Esophagus muscularis mucosa (tissue), 4 donors: ENCODE data around the gene GALNT14. TPM values are rescaled to one million over a fixed set of nuclear protein-coding genes. Genes with fewer than 3 reads are reported as not detected.

Source experiments
- DNase-seq: peaks from one replicate; pipeline ENCODE4 v3.0.0-alpha.2; 2017; ENCODE audit errors: extremely low spot score
- H3K27ac ChIP-seq, 4 donors: fragments of 200-600 bp; sonication (generic); replicated peaks in 1 of 4; 1 replicate in 3 of 4; 2 replicates in 1 of 4; pipeline ENCODE4 v1.5.1; 2016 to 2019; ENCODE audit warnings: mild to moderate bottlenecking in 1 of 4
- H3K27me3 ChIP-seq, 4 donors: fragments of 200-600 bp; sonication (generic); one replicate each; pipeline versions ENCODE4 v1.5.1 to v1.6.0; 2016 to 2019
- H3K36me3 ChIP-seq, 4 donors: fragments of 200-600 bp; sonication (generic); one replicate each; pipeline ENCODE4 v1.5.1; 2016 to 2019
- H3K4me1 ChIP-seq, 4 donors: fragments of 200-600 bp; sonication (generic); one replicate each; pipeline ENCODE4 v1.5.1; 2016 to 2019
- H3K4me3 ChIP-seq, 4 donors: fragments of 200-600 bp; sonication (generic); 1 replicate in 2 of 4; 2 replicates in 2 of 4; pipeline ENCODE4 v1.5.1; 2016 to 2019; ENCODE audit warnings: mild to moderate bottlenecking in 4 of 4, moderate library complexity in 1 of 4
- H3K9me3 ChIP-seq, 4 donors: fragments of 200-600 bp; sonication (generic); 1 replicate in 3 of 4; 2 replicates in 1 of 4; pipeline ENCODE4 v1.5.1; 2016 to 2019
- CTCF ChIP-seq, 3 experiments: fragments of 200-600 bp in 2 of 3; fragments of 450-650 bp in 1 of 3; sonication (generic) in 2 of 3; IDR thresholded peaks; one replicate each; pipeline ENCODE4 v1.5.1; 2017 to 2019; ENCODE audit warnings: antibody characterized with exemption in 3 of 3, mild to moderate bottlenecking in 2 of 3, moderate library complexity in 1 of 3
- EP300 ChIP-seq: sonication (generic); formaldehyde crosslinking; IDR thresholded peaks from one replicate; pipeline ENCODE4 v1.6.1; 2017; ENCODE audit warnings: antibody characterized with exemption
- POLR2A ChIP-seq: fragments of 450-650 bp; IDR thresholded peaks from one replicate; pipeline ENCODE4 v1.6.1; 2017; ENCODE audit warnings: antibody characterized with exemption, moderate library complexity, mild to moderate bottlenecking, low read depth
- POLR2AphosphoS5 ChIP-seq, 2 donors: sonication (generic); formaldehyde crosslinking; IDR thresholded peaks; one replicate each; pipeline ENCODE4 v1.6.1; 2017; ENCODE audit warnings: antibody characterized with exemption in 2 of 2
- WGBS: methylation state at CpG from one replicate; pipeline ENCODE4 v1.1.5; 2018; 5-methylcytosine and 5-hydroxymethylcytosine counted together
- intact Hi-C: fragments of 100-400 bp; cut with DNase I; formaldehyde crosslinking; loops from one replicate; pipeline ENCODE4 v1.15.1; 2023
- total RNA-seq, 4 donors: library from RNA; depleted of rRNA; stranded (reverse); fragments of >200 nt; gene quantifications; one replicate each; pipeline versions ENCODE4 v1.1.0 to v1.2.1, GENCODE V29; 2016

Gene GALNT14
- total RNA-seq, 4 donors from 2014 or later: 0.33 to 1.0 (median 0.80) TPM; not detected in 1

- TF ChIP-seq POLR2A (no peak), EP300 (no peak), CTCF (IDR thresholded peaks at IDR 0.05) (no peak)
- Histone ChIP-seq H3K9me3 (no peaks in the 10 kb centered on the region), H3K27me3 (no peaks in the 10 kb centered on the region), H3K36me3 (no peaks in the 10 kb centered on the region), H3K27ac (no peak overlapping the region), H3K4me1 (no peaks in the 10 kb centered on the region), H3K4me3 (no peak overlapping the region)
- WGBS: 72% methylated on average over 5 of the region's 5 CpGs
- DNase-seq: no peak
- intact Hi-C loops: no loop called here
These were observed 195.8 kb downstream of the GALNT14 start for GRCh38 chr2:30942419-30942818.

- TF ChIP-seq POLR2AphosphoS5 (IDR thresholded peaks at IDR 0.05) (no peak), CTCF (IDR thresholded peaks at IDR 0.05) (no peak), EP300 (no peak)
These were observed 197.4 kb downstream of the GALNT14 start for GRCh38 chr2:30940839-30941238.

GRCh38 chr2:30939364-30939763, 198.9 kb downstream of the GALNT14 start:
- no peaks in the 10 kb centered on the region for H3K9me3 ChIP-seq
- no peak for DNase-seq
- H3K27me3 ChIP-seq: no peaks in the 10 kb centered on the region
- intact Hi-C loops: no loop called here
- H3K36me3 ChIP-seq: no peaks in the 10 kb centered on the region
- TF ChIP-seq CTCF (IDR thresholded peaks at IDR 0.05) (no peak), POLR2AphosphoS5 (IDR thresholded peaks at IDR 0.05) (no peak), POLR2A (no peak), EP300 (no peak)
- H3K4me1 ChIP-seq: no peaks in the 10 kb centered on the region
- no peak overlapping the region for H3K27ac ChIP-seq
- 84% methylated on average over 4 of the region's 4 CpGs for WGBS
- no peak overlapping the region for H3K4me3 ChIP-seq

More at GRCh38 chr2:30940839-30941238, 197.4 kb downstream of the GALNT14 start:
- 78% methylated on average over 2 of the region's 2 CpGs for WGBS
- DNase-seq: no peak
- no peak overlapping the region for H3K27ac ChIP-seq
- no peaks in the 10 kb centered on the region for H3K36me3 ChIP-seq
- no peaks in the 10 kb centered on the region for H3K4me1 ChIP-seq
- intact Hi-C loops: no loop called here
- no peaks in the 10 kb centered on the region for H3K27me3 ChIP-seq
- H3K9me3 ChIP-seq: no peaks in the 10 kb centered on the region
- H3K4me3 ChIP-seq: no peak overlapping the region

- no peak for DNase-seq
- intact Hi-C loops: no loop called here
- Histone ChIP-seq H3K27ac (no peak overlapping the region), H3K27me3 (no peaks in the 10 kb centered on the region), H3K4me3 (no peak overlapping the region), H3K36me3 (no peaks in the 10 kb centered on the region), H3K4me1 (no peaks in the 10 kb centered on the region), H3K9me3 (no peaks in the 10 kb centered on the region)
- no peak for TF ChIP-seq CTCF (IDR thresholded peaks at IDR 0.05)
- no peak for TF ChIP-seq POLR2A
- no peak for TF ChIP-seq EP300
- no peak for TF ChIP-seq POLR2AphosphoS5 (IDR thresholded peaks at IDR 0.05)
- WGBS: 100% methylated on average over 1 of the region's 1 CpG
These were observed 200.0 kb downstream of the GALNT14 start for GRCh38 chr2:30938196-30938595.

DNA sequence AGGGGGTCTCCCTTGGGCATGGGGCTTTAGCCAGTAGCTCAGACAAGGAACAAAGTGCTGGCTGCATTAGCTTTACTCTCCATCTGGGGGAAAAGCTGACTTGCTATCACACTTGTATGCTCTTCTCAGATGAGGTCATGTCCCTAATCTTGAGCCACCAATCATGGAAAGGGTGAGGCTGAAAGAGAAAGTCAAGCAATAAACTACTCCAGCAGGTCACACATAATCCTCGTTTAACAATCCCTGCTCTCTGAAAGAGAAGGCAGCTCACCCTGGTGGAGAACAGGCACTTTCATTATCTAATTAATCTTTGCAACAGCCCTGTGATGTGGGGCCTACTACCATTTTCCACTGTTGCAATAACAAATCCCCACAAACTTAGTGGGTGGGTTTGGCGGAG, 201.3 kb downstream of the GALNT14 start:
- WGBS: 85% methylated on average over 2 of the region's 2 CpGs
- TF ChIP-seq POLR2AphosphoS5 (IDR thresholded peaks at IDR 0.05) (no peak), POLR2A (no peak), CTCF (IDR thresholded peaks at IDR 0.05) (no peak), EP300 (no peak)
- Histone ChIP-seq H3K4me3 (no peak overlapping the region), H3K27ac (no peak overlapping the region), H3K4me1 (no peaks in the 10 kb centered on the region), H3K36me3 (no peaks in the 10 kb centered on the region), H3K27me3 (no peaks in the 10 kb centered on the region), H3K9me3 (no peaks in the 10 kb centered on the region)
- intact Hi-C loops: no loop called here
- DNase-seq: no peak
